Right atrium auricular region (tissue), 2 donors: Measurements from ENCODE around the gene PRSS38. TPM values are rescaled to one million over a fixed set of nuclear protein-coding genes. Genes with fewer than 3 reads are reported as not detected.

Experiments
- DNase-seq: peaks from one replicate; pipeline ENCODE4 v3.0.0-alpha.2; 2019; ENCODE audit warnings: low spot score
- H3K27ac ChIP-seq, 2 donors: fragments of 200-600 bp; sonication (generic); 1 replicate in 1 of 2; 2 replicates in 1 of 2; pipeline ENCODE4 v1.5.1; 2016 to 2019
- H3K27me3 ChIP-seq, 2 donors: fragments of 200-600 bp; sonication (generic); one replicate each; pipeline versions ENCODE4 v1.5.1 to v1.6.0; 2017 to 2019
- H3K36me3 ChIP-seq: fragments of 200-600 bp; sonication (generic); one replicate; pipeline ENCODE4 v1.5.1; 2016
- H3K4me1 ChIP-seq, 2 donors: fragments of 200-600 bp; sonication (generic); one replicate each; pipeline versions ENCODE4 v1.5.1 to v1.6.0; 2017 to 2019
- H3K4me3 ChIP-seq, 2 donors: fragments of 200-600 bp; sonication (generic); 1 replicate in 1 of 2; 2 replicates in 1 of 2; pipeline ENCODE4 v1.5.1; 2017 to 2019; ENCODE audit warnings: mild to moderate bottlenecking in 1 of 2, moderate library complexity in 1 of 2
- H3K9me3 ChIP-seq, 2 donors: fragments of 200-600 bp; sonication (generic); one replicate each; pipeline ENCODE4 v1.5.1; 2019
- total RNA-seq, 2 donors: library from RNA; depleted of rRNA; stranded (reverse); fragments of >200 nt; gene quantifications; one replicate each; pipeline ENCODE4 v1.1.0, GENCODE V29; 2016
- TF ChIP-seq, protein P1 (sequence below), 2 donors: fragments of 200-600 bp; sonication (generic); IDR thresholded peaks; one replicate each; pipeline ENCODE4 v1.5.1; 2019; ENCODE audit warnings: antibody characterized with exemption in 2 of 2

Gene PRSS38
- total RNA-seq, result not detected

- Histone ChIP-seq H3K4me3 (no peak within 1 kb of the TSS), H3K27me3 (no peaks in the 10 kb centered on the region), H3K4me1 (no peaks in the 10 kb centered on the region), H3K27ac (no peak within 1 kb of the TSS), H3K9me3 (peaks cover 5 to 19% of the 10 kb centered on the region in 2 donors), H3K36me3 (no peaks in the 10 kb centered on the region)
- no peak for DNase-seq
- TF ChIP-seq, protein P1, sequence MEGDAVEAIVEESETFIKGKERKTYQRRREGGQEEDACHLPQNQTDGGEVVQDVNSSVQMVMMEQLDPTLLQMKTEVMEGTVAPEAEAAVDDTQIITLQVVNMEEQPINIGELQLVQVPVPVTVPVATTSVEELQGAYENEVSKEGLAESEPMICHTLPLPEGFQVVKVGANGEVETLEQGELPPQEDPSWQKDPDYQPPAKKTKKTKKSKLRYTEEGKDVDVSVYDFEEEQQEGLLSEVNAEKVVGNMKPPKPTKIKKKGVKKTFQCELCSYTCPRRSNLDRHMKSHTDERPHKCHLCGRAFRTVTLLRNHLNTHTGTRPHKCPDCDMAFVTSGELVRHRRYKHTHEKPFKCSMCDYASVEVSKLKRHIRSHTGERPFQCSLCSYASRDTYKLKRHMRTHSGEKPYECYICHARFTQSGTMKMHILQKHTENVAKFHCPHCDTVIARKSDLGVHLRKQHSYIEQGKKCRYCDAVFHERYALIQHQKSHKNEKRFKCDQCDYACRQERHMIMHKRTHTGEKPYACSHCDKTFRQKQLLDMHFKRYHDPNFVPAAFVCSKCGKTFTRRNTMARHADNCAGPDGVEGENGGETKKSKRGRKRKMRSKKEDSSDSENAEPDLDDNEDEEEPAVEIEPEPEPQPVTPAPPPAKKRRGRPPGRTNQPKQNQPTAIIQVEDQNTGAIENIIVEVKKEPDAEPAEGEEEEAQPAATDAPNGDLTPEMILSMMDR (IDR thresholded peaks at IDR 0.05), result no peak
Observed at GRCh38 chr1:227815468-227816409, at the start of gene PRSS38. Gene PRSS38, plus strand, starts transcription at chr1:227815675. Its CDS starts 42 bp downstream, at chr1:227815717.

- TF ChIP-seq, protein P1 (IDR thresholded peaks at IDR 0.05), result no peak
- no peak overlapping the region for H3K27ac ChIP-seq
- no peaks in the 10 kb centered on the region for H3K9me3 ChIP-seq
- no peak for DNase-seq
- H3K36me3 ChIP-seq, result peaks cover 39% of the 10 kb centered on the region
- H3K4me1 ChIP-seq, result peaks cover 0 to 27% of the 10 kb centered on the region in 2 donors
- H3K27me3 ChIP-seq, result no peaks in the 10 kb centered on the region
- H3K4me3 ChIP-seq, result no peak overlapping the region
Observed at GRCh38 chr1:227766015-227766634, 49.4 kb upstream of the PRSS38 start.

- no peak overlapping the region for H3K4me3 ChIP-seq
- H3K27me3 ChIP-seq, result no peaks in the 10 kb centered on the region
- no peak for DNase-seq
- TF ChIP-seq, protein P1 (IDR thresholded peaks at IDR 0.05), result no peak
- peaks cover 39% of the 10 kb centered on the region for H3K36me3 ChIP-seq
- H3K4me1 ChIP-seq, result peaks cover 0 to 27% of the 10 kb centered on the region in 2 donors
- H3K27ac ChIP-seq, result no peak overlapping the region
- H3K9me3 ChIP-seq, result no peaks in the 10 kb centered on the region
Observed at GRCh38 chr1:227766653-227767277, 48.7 kb upstream of the PRSS38 start.

GRCh38 chr1:227767401-227768124 is 47.9 kb upstream of the PRSS38 start:
- TF ChIP-seq, protein P1 (IDR thresholded peaks at IDR 0.05), result no peak
- H3K36me3 ChIP-seq, result peaks cover 39% of the 10 kb centered on the region
- H3K27ac ChIP-seq, result no peak overlapping the region
- H3K9me3 ChIP-seq, result no peaks in the 10 kb centered on the region
- no peak overlapping the region for H3K4me3 ChIP-seq
- H3K4me1 ChIP-seq, result peaks cover 0 to 21% of the 10 kb centered on the region in 2 donors
- no peaks in the 10 kb centered on the region for H3K27me3 ChIP-seq
- no peak for DNase-seq

- H3K4me3 ChIP-seq, result no peak overlapping the region
- H3K27me3 ChIP-seq, result no peaks in the 10 kb centered on the region
- H3K27ac ChIP-seq, result no peak overlapping the region
- H3K9me3 ChIP-seq, result no peaks in the 10 kb centered on the region
- H3K36me3 ChIP-seq, result peaks cover 39% of the 10 kb centered on the region
- no peak for DNase-seq
- TF ChIP-seq, protein P1 (IDR thresholded peaks at IDR 0.05), result no peak
- peaks cover 0 to 16% of the 10 kb centered on the region in 2 donors for H3K4me1 ChIP-seq
Observed at GRCh38 chr1:227768125-227768439, 47.4 kb upstream of the PRSS38 start.
